Neural cell (in vitro differentiated cells): Measurements from ENCODE around the gene SLC18B1. TPM values are rescaled to one million over a fixed set of nuclear protein-coding genes. Genes with fewer than 3 reads are reported as not detected.

Experiments used
- H2AFZ ChIP-seq: fragments of 200-600, 300-800 bp; sonication (generic), shearing (Covaris generic); 2 replicates; pipeline ENCODE4 v1.6.0; 2014; ENCODE audit warnings: low read depth, mild to moderate bottlenecking, antibody characterized with exemption, low read length, moderate library complexity
- H3F3A ChIP-seq: fragments of 200-600 bp; shearing (Covaris generic); 2 replicates; pipeline ENCODE4 v1.6.1; 2016; ENCODE audit warnings: mild to moderate bottlenecking, moderate library complexity, mixed read lengths, antibody characterized with exemption, low read length; ENCODE audit not compliant: insufficient read depth, poor library complexity, severe bottlenecking
- H3K27ac ChIP-seq: fragments of 200-600, 300-800 bp; sonication (generic), shearing (Covaris generic); 2 replicates; pipeline ENCODE4 v1.5.1; 2014; ENCODE audit warnings: mild to moderate bottlenecking, low read length, moderate library complexity
- H3K27me3 ChIP-seq: fragments of 300-800, 200-600 bp; sonication (generic), shearing (Covaris generic); 2 replicates; pipeline ENCODE4 v1.6.0; 2014; ENCODE audit warnings: mild to moderate bottlenecking, low read depth, low read length, moderate library complexity; ENCODE audit not compliant: insufficient read depth
- H3K36me3 ChIP-seq: fragments of 300-800, 200-600 bp; sonication (generic), shearing (Covaris generic); 2 replicates; pipeline ENCODE4 v1.5.1; 2014; ENCODE audit warnings: mild to moderate bottlenecking, antibody characterized with exemption, low read length, moderate library complexity; ENCODE audit not compliant: insufficient read depth
- H3K4me2 ChIP-seq: fragments of 300-800, 200-600 bp; sonication (generic), shearing (Covaris generic); 2 replicates; pipeline ENCODE4 v1.6.0; 2014; ENCODE audit warnings: mild to moderate bottlenecking, low read length
- H3K4me3 ChIP-seq: fragments of 300-800, 200-600 bp; sonication (generic), shearing (Covaris generic); 2 replicates; pipeline ENCODE4 v1.5.1; 2014; ENCODE audit warnings: mild to moderate bottlenecking, low read length, moderate library complexity
- H3K79me2 ChIP-seq: fragments of 200-600 bp; shearing (Covaris generic); replicated peaks from 2 replicates; pipeline ENCODE4 v1.6.0; 2014; ENCODE audit warnings: mild to moderate bottlenecking, low read length, moderate library complexity; ENCODE audit not compliant: insufficient read depth
- H3K9ac ChIP-seq: fragments of 300-800, 200-600 bp; sonication (generic), shearing (Covaris generic); 2 replicates; pipeline ENCODE4 v1.6.1; 2016; ENCODE audit warnings: mild to moderate bottlenecking, low read length, mixed read lengths
- H3K9me2 ChIP-seq: fragments of 200-600 bp; shearing (Covaris generic); 2 replicates; pipeline ENCODE4 v1.6.1; 2016; ENCODE audit warnings: mild to moderate bottlenecking, low read length, mixed read lengths; ENCODE audit not compliant: insufficient read depth
- H3K9me3 ChIP-seq: fragments of 200-600, 300-800 bp; sonication (generic), shearing (Covaris generic); 2 replicates; pipeline ENCODE4 v1.6.1; 2016; ENCODE audit warnings: mild to moderate bottlenecking, mixed run types, low read length, moderate library complexity, mixed read lengths
- H4K20me1 ChIP-seq: fragments of 200-600 bp; shearing (Covaris generic); 2 replicates; pipeline ENCODE4 v1.6.1; 2016; ENCODE audit warnings: mild to moderate bottlenecking, mixed run types; ENCODE audit not compliant: insufficient read depth
- CTCF ChIP-seq: fragments of 450-650 bp; IDR thresholded peaks from 2 replicates; pipeline ENCODE4 v1.5.1; 2014; ENCODE audit warnings: antibody characterized with exemption, mild to moderate bottlenecking, moderate library complexity; ENCODE audit not compliant: poor library complexity, severe bottlenecking
- EP300 ChIP-seq: fragments of 450-650 bp; conservative IDR thresholded peaks from 2 replicates; pipeline ENCODE4 v1.6.1; 2014; ENCODE audit warnings: antibody characterized with exemption, mild to moderate bottlenecking, moderate library complexity; ENCODE audit not compliant: poor library complexity, severe bottlenecking
- EZH2 ChIP-seq: fragments of 200-600, 300-800 bp; shearing (Covaris generic), sonication (generic); IDR thresholded peaks from 2 replicates; pipeline ENCODE4 v1.6.1; 2014; ENCODE audit warnings: antibody characterized with exemption, low read length, borderline replicate concordance, mild to moderate bottlenecking; ENCODE audit not compliant: insufficient read depth, poor library complexity, severe bottlenecking
- MXI1 ChIP-seq: fragments of 450-650 bp; conservative IDR thresholded peaks from 2 replicates; pipeline ENCODE4 v1.6.1; 2014; ENCODE audit warnings: antibody characterized with exemption, mild to moderate bottlenecking; ENCODE audit not compliant: poor library complexity, severe bottlenecking
- POLR2AphosphoS5 ChIP-seq: IDR thresholded peaks from 2 replicates; pipeline ENCODE4 v1.6.1; 2012
- RAD21 ChIP-seq: fragments of 450-650 bp; conservative IDR thresholded peaks from 2 replicates; pipeline ENCODE4 v1.6.1; 2014; ENCODE audit warnings: antibody characterized with exemption, mild to moderate bottlenecking, moderate library complexity
- REST ChIP-seq: IDR thresholded peaks from 2 replicates; pipeline ENCODE4 v1.6.1; 2012; ENCODE audit warnings: borderline replicate concordance
- SMC3 ChIP-seq: fragments of 450-650 bp; conservative IDR thresholded peaks from 2 replicates; pipeline ENCODE4 v1.6.1; 2014; ENCODE audit warnings: antibody characterized with exemption, mild to moderate bottlenecking, moderate library complexity; ENCODE audit not compliant: poor library complexity
- TAF1 ChIP-seq: IDR thresholded peaks from 2 replicates; pipeline ENCODE4 v1.6.1; 2012; ENCODE audit warnings: low read depth
- polyA plus RNA-seq: library from polyadenylated mRNA; depleted of rRNA; stranded (reverse); fragments of >200 nt; gene quantifications from 2 replicates; pipeline ENCODE4 v1.2.3, GENCODE V29; 2014

The SLC18B1 gene
- polyA plus RNA-seq, 1 donor from 2014 or later = 9.0 TPM

GRCh38 chr6:132750455-132751248 lies 47.8 kb downstream of the SLC18B1 start:
- no peak overlapping the region for H2AFZ ChIP-seq
- TF ChIP-seq MXI1 (no peak), SMC3 (no peak), POLR2AphosphoS5 (no peak)
- H3K4me2 ChIP-seq = no peak overlapping the region
- H4K20me1 ChIP-seq = no peaks in the 10 kb centered on the region
- H3K9me2 ChIP-seq = no peaks in the 10 kb centered on the region
- H3K4me3 ChIP-seq = no peak overlapping the region
- no peaks in the 10 kb centered on the region for H3K79me2 ChIP-seq
- no peaks in the 10 kb centered on the region for H3K27me3 ChIP-seq
- no peak overlapping the region for H3K27ac ChIP-seq
- H3F3A ChIP-seq = no peaks in the 10 kb centered on the region
- no peaks in the 10 kb centered on the region for H3K9me3 ChIP-seq
- no peak overlapping the region for H3K9ac ChIP-seq
- H3K36me3 ChIP-seq = no peaks in the 10 kb centered on the region

GRCh38 chr6:132749111-132749510 lies 49.3 kb downstream of the SLC18B1 start:
- TF ChIP-seq EZH2 = no peak
- no peak for TF ChIP-seq REST
- TF ChIP-seq MXI1 = no peak
- TF ChIP-seq CTCF = no peak
- TF ChIP-seq EP300 = no peak
- TF ChIP-seq RAD21 = no peak
- TF ChIP-seq TAF1 = no peak
- TF ChIP-seq POLR2AphosphoS5 = no peak
- no peak for TF ChIP-seq SMC3
- H3F3A ChIP-seq = no peaks in the 10 kb centered on the region
- H3K27ac ChIP-seq = no peak overlapping the region
- H3K9ac ChIP-seq = no peak overlapping the region
- no peak overlapping the region for H3K4me2 ChIP-seq
- H3K9me2 ChIP-seq = no peaks in the 10 kb centered on the region
- no peak overlapping the region for H2AFZ ChIP-seq
- no peaks in the 10 kb centered on the region for H3K79me2 ChIP-seq
- H3K4me3 ChIP-seq = no peak overlapping the region
- H3K36me3 ChIP-seq = no peaks in the 10 kb centered on the region
- H4K20me1 ChIP-seq = no peaks in the 10 kb centered on the region
- H3K27me3 ChIP-seq = no peaks in the 10 kb centered on the region
- H3K9me3 ChIP-seq = no peaks in the 10 kb centered on the region
